Measurements from ENCODE around the gene ABLIM2.

ABLIM2 gene

GRCh38 chr4:8199594-8200301, 41.1 kb upstream of the ABLIM2 start:
- peak overlapping the region; percentile 77 for H3K4me3 ChIP-seq (replicated peaks; ENCODE audit: low read depth, low read length)
- H3K27me3 ChIP-seq (replicated peaks; ENCODE audit: control insufficient read depth, insufficient read depth, low read length), result no peaks in the 10 kb centered on the region
- DNase-seq (ENCODE audit: extremely low read depth, insufficient read length), result peak; percentile 30
- TF ChIP-seq CTCF (IDR thresholded peaks at IDR 0.05; ENCODE audit: insufficient read depth, low read length, poor library complexity, severe bottlenecking), result no peak
- peaks cover 2% of the 10 kb centered on the region for H3K36me3 ChIP-seq (ENCODE audit: control insufficient read depth, insufficient read depth, low read length)

GRCh38 chr4:8198906-8199593, 40.4 kb upstream of the ABLIM2 start, which contains the start of gene SH3TC1:
Gene SH3TC1, plus strand, starts transcription at chr4:8199290. Its CDS starts 5,905 bp downstream, at chr4:8205195.
- DNase-seq (ENCODE audit: extremely low read depth, insufficient read length), result peak; percentile 85
- peaks cover 1% of the 10 kb centered on the region for H3K36me3 ChIP-seq (ENCODE audit: control insufficient read depth, insufficient read depth, low read length)
- H3K4me3 ChIP-seq (replicated peaks; ENCODE audit: low read depth, low read length), result peak within 1 kb of the TSS; percentile 77
- TF ChIP-seq CTCF (IDR thresholded peaks at IDR 0.05; ENCODE audit: insufficient read depth, low read length, poor library complexity, severe bottlenecking), result no peak
- H3K27me3 ChIP-seq (replicated peaks; ENCODE audit: control insufficient read depth, insufficient read depth, low read length), result no peaks in the 10 kb centered on the region

- H3K36me3 ChIP-seq (ENCODE audit: control insufficient read depth, insufficient read depth, low read length), result peaks cover 1% of the 10 kb centered on the region
- H3K4me3 ChIP-seq (replicated peaks; ENCODE audit: low read depth, low read length), result peak overlapping the region; percentile 77
- no peak for TF ChIP-seq CTCF (IDR thresholded peaks at IDR 0.05; ENCODE audit: insufficient read depth, low read length, poor library complexity, severe bottlenecking)
- H3K27me3 ChIP-seq (replicated peaks; ENCODE audit: control insufficient read depth, insufficient read depth, low read length), result no peaks in the 10 kb centered on the region
- DNase-seq (ENCODE audit: extremely low read depth, insufficient read length), result no peak
Measured at GRCh38 chr4:8198206-8198905, 39.7 kb upstream of the ABLIM2 start.

- Histone ChIP-seq H3K4me3 (replicated peaks; ENCODE audit: low read depth, low read length) (no peak overlapping the region), H3K27me3 (replicated peaks; ENCODE audit: control insufficient read depth, insufficient read depth, low read length) (no peaks in the 10 kb centered on the region), H3K36me3 (ENCODE audit: control insufficient read depth, insufficient read depth, low read length) (no peaks in the 10 kb centered on the region; the same call in 1 of the 2 replicates)
- DNase-seq (ENCODE audit: extremely low read depth, insufficient read length), result no peak
- no peak for TF ChIP-seq CTCF (IDR thresholded peaks at IDR 0.05; ENCODE audit: insufficient read depth, low read length, poor library complexity, severe bottlenecking)
Measured at GRCh38 chr4:8197521-8197920, 38.9 kb upstream of the ABLIM2 start.

GRCh38 chr4:8195841-8196458, 37.3 kb upstream of the ABLIM2 start:
- H3K4me3 ChIP-seq (replicated peaks; ENCODE audit: low read depth, low read length), result no peak overlapping the region
- no peak for TF ChIP-seq CTCF (IDR thresholded peaks at IDR 0.05; ENCODE audit: insufficient read depth, low read length, poor library complexity, severe bottlenecking)
- DNase-seq (ENCODE audit: extremely low read depth, insufficient read length), result no peak
- H3K27me3 ChIP-seq (replicated peaks; ENCODE audit: control insufficient read depth, insufficient read depth, low read length), result no peaks in the 10 kb centered on the region
- H3K36me3 ChIP-seq (ENCODE audit: control insufficient read depth, insufficient read depth, low read length), result no peaks in the 10 kb centered on the region

All from GM06990 (cell line).